Stimulated activated CD8-positive, alpha-beta memory T cell treated with anti-CD3 and anti-CD28 coated beads, Interleukin-12 subunit alpha, Interleukin-12 subunit beta, amount 100 ng/mL, for 24 hours (primary cell): ENCODE measurements around the gene VIM.
"Not testable (repeated sequence)": the region's sequence is repeated elsewhere in the genome, so short reads cannot be mapped to it uniquely, and the experiment has no call there.

Experiments used
- DNase-seq: peaks from one replicate; pipeline ENCODE4 v3.0.0-alpha.2; 2020; ENCODE audit errors: extremely low read depth

VIM gene

GRCh38 chr10:17256627-17257026 is 28.6 kb downstream of the VIM start:
- no peak for DNase-seq

GRCh38 chr10:17257466-17258321 is 29.7 kb downstream of the VIM start:
- no peak for DNase-seq

- no peak for DNase-seq
These were observed 34.5 kb downstream of the VIM start for GRCh38 chr10:17262502-17262901.

- DNase-seq = no peak
These were observed 35.5 kb downstream of the VIM start for GRCh38 chr10:17263580-17263979.

GRCh38 chr10:17265468-17265867 is 37.4 kb downstream of the VIM start:
- DNase-seq = no peak

GRCh38 chr10:17266549-17266948 is 38.5 kb downstream of the VIM start:
- not testable (repeated sequence) for DNase-seq

- no peak for DNase-seq
These were observed 44.6 kb downstream of the VIM start for GRCh38 chr10:17272648-17273047.

- no peak for DNase-seq
These were observed 45.4 kb downstream of the VIM start for GRCh38 chr10:17273403-17273802.

GRCh38 chr10:17276756-17277424 is 48.8 kb downstream of the VIM start:
- no peak for DNase-seq

- DNase-seq = no peak
These were observed 50.7 kb downstream of the VIM start for GRCh38 chr10:17278607-17279240.

- no peak for DNase-seq
These were observed 54.3 kb downstream of the VIM start for GRCh38 chr10:17282311-17282710.

- DNase-seq = no peak
These were observed 58.8 kb downstream of the VIM start for GRCh38 chr10:17286562-17287550.
